ENCODE data around the gene ESRRA. TPM values are rescaled to one million over a fixed set of nuclear protein-coding genes. Genes with fewer than 3 reads are reported as not detected.

ESRRA gene
- total and polyA plus RNA-seq, 2 of the 8 experiments (the other 6 are each of a cell fraction or from before 2014, with no cell fraction given): 18.2 to 37.0 TPM

DNA sequence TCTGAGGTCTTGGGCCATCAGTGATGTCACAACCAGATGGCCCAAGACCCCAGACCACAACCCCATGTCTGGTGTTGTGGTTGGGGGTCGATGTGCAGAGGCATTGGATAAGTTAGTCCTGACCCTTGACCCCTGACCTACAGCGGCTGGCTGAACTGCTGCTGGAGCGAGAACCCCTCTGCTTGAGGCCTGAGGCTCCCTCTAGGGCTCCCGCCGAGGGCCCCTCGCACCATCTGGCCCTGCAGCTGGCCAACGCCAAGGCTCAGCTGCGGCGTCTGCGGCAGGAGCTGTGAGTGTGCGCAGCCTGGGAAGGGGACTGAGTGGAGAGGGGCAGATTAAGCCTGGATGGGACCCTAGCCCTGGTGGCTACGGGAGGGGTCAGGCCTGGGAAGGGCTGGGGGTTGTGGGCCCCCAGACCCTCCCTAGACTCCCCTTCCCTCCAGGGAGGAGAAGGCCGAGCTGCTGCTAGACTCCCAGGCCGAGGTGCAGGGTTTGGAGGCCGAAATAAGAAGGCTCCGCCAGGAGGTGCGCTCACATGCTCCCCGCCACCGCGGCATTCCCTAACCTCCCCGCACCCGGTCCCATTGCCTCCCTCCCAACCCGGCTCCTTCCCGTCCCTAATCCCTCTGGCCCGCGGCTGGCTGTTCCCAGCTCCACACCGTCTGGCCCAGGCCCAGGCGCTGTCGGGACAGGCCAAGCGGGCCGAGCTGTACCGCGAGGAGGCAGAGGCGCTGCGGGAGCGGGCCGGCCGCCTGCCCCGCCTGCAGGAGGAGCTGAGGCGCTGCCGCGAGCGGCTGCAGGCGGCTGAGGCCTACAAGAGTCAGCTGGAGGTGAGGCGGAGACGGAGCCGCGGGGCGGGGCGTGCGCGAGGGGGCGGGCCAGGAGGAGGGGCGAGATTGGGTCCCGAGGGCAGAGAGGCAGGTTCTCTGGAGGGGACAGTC lies 36.8 kb downstream of the ESRRA start (continued):
- TF ChIP-seq, protein P1, sequence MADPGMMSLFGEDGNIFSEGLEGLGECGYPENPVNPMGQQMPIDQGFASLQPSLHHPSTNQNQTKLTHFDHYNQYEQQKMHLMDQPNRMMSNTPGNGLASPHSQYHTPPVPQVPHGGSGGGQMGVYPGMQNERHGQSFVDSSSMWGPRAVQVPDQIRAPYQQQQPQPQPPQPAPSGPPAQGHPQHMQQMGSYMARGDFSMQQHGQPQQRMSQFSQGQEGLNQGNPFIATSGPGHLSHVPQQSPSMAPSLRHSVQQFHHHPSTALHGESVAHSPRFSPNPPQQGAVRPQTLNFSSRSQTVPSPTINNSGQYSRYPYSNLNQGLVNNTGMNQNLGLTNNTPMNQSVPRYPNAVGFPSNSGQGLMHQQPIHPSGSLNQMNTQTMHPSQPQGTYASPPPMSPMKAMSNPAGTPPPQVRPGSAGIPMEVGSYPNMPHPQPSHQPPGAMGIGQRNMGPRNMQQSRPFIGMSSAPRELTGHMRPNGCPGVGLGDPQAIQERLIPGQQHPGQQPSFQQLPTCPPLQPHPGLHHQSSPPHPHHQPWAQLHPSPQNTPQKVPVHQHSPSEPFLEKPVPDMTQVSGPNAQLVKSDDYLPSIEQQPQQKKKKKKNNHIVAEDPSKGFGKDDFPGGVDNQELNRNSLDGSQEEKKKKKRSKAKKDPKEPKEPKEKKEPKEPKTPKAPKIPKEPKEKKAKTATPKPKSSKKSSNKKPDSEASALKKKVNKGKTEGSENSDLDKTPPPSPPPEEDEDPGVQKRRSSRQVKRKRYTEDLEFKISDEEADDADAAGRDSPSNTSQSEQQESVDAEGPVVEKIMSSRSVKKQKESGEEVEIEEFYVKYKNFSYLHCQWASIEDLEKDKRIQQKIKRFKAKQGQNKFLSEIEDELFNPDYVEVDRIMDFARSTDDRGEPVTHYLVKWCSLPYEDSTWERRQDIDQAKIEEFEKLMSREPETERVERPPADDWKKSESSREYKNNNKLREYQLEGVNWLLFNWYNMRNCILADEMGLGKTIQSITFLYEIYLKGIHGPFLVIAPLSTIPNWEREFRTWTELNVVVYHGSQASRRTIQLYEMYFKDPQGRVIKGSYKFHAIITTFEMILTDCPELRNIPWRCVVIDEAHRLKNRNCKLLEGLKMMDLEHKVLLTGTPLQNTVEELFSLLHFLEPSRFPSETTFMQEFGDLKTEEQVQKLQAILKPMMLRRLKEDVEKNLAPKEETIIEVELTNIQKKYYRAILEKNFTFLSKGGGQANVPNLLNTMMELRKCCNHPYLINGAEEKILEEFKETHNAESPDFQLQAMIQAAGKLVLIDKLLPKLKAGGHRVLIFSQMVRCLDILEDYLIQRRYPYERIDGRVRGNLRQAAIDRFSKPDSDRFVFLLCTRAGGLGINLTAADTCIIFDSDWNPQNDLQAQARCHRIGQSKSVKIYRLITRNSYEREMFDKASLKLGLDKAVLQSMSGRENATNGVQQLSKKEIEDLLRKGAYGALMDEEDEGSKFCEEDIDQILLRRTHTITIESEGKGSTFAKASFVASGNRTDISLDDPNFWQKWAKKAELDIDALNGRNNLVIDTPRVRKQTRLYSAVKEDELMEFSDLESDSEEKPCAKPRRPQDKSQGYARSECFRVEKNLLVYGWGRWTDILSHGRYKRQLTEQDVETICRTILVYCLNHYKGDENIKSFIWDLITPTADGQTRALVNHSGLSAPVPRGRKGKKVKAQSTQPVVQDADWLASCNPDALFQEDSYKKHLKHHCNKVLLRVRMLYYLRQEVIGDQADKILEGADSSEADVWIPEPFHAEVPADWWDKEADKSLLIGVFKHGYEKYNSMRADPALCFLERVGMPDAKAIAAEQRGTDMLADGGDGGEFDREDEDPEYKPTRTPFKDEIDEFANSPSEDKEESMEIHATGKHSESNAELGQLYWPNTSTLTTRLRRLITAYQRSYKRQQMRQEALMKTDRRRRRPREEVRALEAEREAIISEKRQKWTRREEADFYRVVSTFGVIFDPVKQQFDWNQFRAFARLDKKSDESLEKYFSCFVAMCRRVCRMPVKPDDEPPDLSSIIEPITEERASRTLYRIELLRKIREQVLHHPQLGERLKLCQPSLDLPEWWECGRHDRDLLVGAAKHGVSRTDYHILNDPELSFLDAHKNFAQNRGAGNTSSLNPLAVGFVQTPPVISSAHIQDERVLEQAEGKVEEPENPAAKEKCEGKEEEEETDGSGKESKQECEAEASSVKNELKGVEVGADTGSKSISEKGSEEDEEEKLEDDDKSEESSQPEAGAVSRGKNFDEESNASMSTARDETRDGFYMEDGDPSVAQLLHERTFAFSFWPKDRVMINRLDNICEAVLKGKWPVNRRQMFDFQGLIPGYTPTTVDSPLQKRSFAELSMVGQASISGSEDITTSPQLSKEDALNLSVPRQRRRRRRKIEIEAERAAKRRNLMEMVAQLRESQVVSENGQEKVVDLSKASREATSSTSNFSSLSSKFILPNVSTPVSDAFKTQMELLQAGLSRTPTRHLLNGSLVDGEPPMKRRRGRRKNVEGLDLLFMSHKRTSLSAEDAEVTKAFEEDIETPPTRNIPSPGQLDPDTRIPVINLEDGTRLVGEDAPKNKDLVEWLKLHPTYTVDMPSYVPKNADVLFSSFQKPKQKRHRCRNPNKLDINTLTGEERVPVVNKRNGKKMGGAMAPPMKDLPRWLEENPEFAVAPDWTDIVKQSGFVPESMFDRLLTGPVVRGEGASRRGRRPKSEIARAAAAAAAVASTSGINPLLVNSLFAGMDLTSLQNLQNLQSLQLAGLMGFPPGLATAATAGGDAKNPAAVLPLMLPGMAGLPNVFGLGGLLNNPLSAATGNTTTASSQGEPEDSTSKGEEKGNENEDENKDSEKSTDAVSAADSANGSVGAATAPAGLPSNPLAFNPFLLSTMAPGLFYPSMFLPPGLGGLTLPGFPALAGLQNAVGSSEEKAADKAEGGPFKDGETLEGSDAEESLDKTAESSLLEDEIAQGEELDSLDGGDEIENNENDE (IDR thresholded peaks at IDR 0.05; ENCODE audit: insufficient replicate concordance, low read length): no peak
- TF ChIP-seq, protein P2, sequence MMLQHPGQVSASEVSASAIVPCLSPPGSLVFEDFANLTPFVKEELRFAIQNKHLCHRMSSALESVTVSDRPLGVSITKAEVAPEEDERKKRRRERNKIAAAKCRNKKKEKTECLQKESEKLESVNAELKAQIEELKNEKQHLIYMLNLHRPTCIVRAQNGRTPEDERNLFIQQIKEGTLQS (IDR thresholded peaks at IDR 0.05; ENCODE audit: insufficient read depth, low read depth, low read length): no peak
- TF ChIP-seq KDM5A (IDR thresholded peaks at IDR 0.05; ENCODE audit: low read length) (no peak), POU5F1 (IDR thresholded peaks at IDR 0.05; ENCODE audit: low read depth, low read length) (no peak)
- TF ChIP-seq, protein P3, sequence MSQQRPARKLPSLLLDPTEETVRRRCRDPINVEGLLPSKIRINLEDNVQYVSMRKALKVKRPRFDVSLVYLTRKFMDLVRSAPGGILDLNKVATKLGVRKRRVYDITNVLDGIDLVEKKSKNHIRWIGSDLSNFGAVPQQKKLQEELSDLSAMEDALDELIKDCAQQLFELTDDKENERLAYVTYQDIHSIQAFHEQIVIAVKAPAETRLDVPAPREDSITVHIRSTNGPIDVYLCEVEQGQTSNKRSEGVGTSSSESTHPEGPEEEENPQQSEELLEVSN (IDR thresholded peaks at IDR 0.05): peak; percentile 23; the same call in 1 of the 2 replicates
- TF ChIP-seq, protein P4, sequence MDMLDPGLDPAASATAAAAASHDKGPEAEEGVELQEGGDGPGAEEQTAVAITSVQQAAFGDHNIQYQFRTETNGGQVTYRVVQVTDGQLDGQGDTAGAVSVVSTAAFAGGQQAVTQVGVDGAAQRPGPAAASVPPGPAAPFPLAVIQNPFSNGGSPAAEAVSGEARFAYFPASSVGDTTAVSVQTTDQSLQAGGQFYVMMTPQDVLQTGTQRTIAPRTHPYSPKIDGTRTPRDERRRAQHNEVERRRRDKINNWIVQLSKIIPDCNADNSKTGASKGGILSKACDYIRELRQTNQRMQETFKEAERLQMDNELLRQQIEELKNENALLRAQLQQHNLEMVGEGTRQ (IDR thresholded peaks at IDR 0.05; ENCODE audit: low read length): no peak
